T-helper 1 cell treated with Interleukin-12 subunit alpha and Interleukin-12 subunit beta and Interleukin-4 antibody, amounts not matched to agents 30 ng/mL and 1 ng/mL, for 36 hours (primary cell): ENCODE measurements around the gene ALDH1B1. TPM values are rescaled to one million over a fixed set of nuclear protein-coding genes. Genes with fewer than 3 reads are reported as not detected.

Experiments used
- intact Hi-C: fragments of 100-400 bp; cut with micrococcal nuclease; formaldehyde crosslinking; loops from one replicate; pipeline ENCODE4 v1.15.1; 2024
- total RNA-seq: library from RNA; stranded (reverse); gene quantifications from 2 replicates; pipeline ENCODE4 v1.2.3, GENCODE V29; 2022

Gene ALDH1B1
- total RNA-seq, 1 donor from 2014 or later = 13.7 TPM

GRCh38 chr9:38437193-38437823 is 44.8 kb downstream of the ALDH1B1 start:
- intact Hi-C loops = no loop called here

GRCh38 chr9:38439291-38439915 is 46.9 kb downstream of the ALDH1B1 start:
- intact Hi-C loops = no loop called here

- intact Hi-C loops = no loop called here
These were observed 47.4 kb downstream of the ALDH1B1 start for GRCh38 chr9:38439916-38440301.

GRCh38 chr9:38440516-38440915 is 48.0 kb downstream of the ALDH1B1 start:
- intact Hi-C loops = no loop called here

- intact Hi-C loops = no loop called here
These were observed 49.0 kb downstream of the ALDH1B1 start for GRCh38 chr9:38441347-38442085.

GRCh38 chr9:38442473-38443096 is 50.1 kb downstream of the ALDH1B1 start:
- intact Hi-C loops = no loop called here

GRCh38 chr9:38443181-38443580 is 50.7 kb downstream of the ALDH1B1 start:
- intact Hi-C loops = no loop called here

- intact Hi-C loops = no loop called here
These were observed 51.1 kb downstream of the ALDH1B1 start for GRCh38 chr9:38443597-38443996.

GRCh38 chr9:38445154-38446043 is 52.9 kb downstream of the ALDH1B1 start:
- intact Hi-C loops = no loop called here

- intact Hi-C loops = no loop called here
These were observed 55.2 kb downstream of the ALDH1B1 start for GRCh38 chr9:38447703-38448102.

Other genes starting within 250 kb of the ALDH1B1 start
- gene IGFBPL1, start 31.8 kb downstream of the ALDH1B1 start, total RNA-seq = not detected in 2 replicates
- gene ANKRD18A, start 227.9 kb downstream of the ALDH1B1 start, total RNA-seq = 2.1 and 5.0 TPM in 2 replicates